Brain microvascular endothelial cell (primary cell): ENCODE results near the gene SMCO4.

Experiments
- DNase-seq: peaks from one replicate; pipeline ENCODE4 v3.0.0-alpha.2; 2020
- H3K27ac ChIP-seq: fragments of 250-450 bp; sonication (Bioruptor Pico); 2 replicates; pipeline ENCODE4 v1.5.1; 2020; ENCODE audit warnings: mild to moderate bottlenecking, moderate library complexity
- H3K27me3 ChIP-seq: fragments of 250-450 bp; sonication (Bioruptor Pico); replicated peaks from 2 replicates; pipeline ENCODE4 v1.5.1; 2020; ENCODE audit warnings: mild to moderate bottlenecking
- H3K36me3 ChIP-seq: fragments of 250-450 bp; sonication (Bioruptor Pico); replicated peaks from 2 replicates; pipeline ENCODE4 v1.5.1; 2020; ENCODE audit warnings: mild to moderate bottlenecking
- H3K4me3 ChIP-seq: 2 replicates; pipeline ENCODE4 v1.5.1; 2011; ENCODE audit warnings: low read depth, mild to moderate bottlenecking, control low read depth, low read length, moderate library complexity
- CTCF ChIP-seq: IDR thresholded peaks from 2 replicates; pipeline ENCODE4 v1.5.1; 2011; ENCODE audit warnings: low read depth, mild to moderate bottlenecking, moderate library complexity, low read length, control low read depth, inconsistent platforms; ENCODE audit errors: missing control alignments
- in situ Hi-C: cut with HindIII; loops from 2 replicates; pipeline ENCODE4 v1.10.0; 2017; ENCODE audit warnings: low sequenced_read_pairs, low pct_ligation_motif_present

The SMCO4 gene

GRCh38 chr11:93432247-93432646 lies 110.9 kb downstream of the SMCO4 start:
- Histone ChIP-seq H3K27me3 (no peaks in the 10 kb centered on the region), H3K4me3 (no peak overlapping the region), H3K27ac (no peak overlapping the region), H3K36me3 (no peaks in the 10 kb centered on the region)
- no peak for TF ChIP-seq CTCF
- no peak for DNase-seq
- in situ Hi-C loops, result no loop called here
